ENCODE results near the gene C20orf141.
"Not testable (repeated sequence)": the region's sequence is repeated elsewhere in the genome, so short reads cannot be mapped to it uniquely, and the experiment has no call there.

The C20orf141 gene, protein sequence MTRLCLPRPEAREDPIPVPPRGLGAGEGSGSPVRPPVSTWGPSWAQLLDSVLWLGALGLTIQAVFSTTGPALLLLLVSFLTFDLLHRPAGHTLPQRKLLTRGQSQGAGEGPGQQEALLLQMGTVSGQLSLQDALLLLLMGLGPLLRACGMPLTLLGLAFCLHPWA

DNA sequence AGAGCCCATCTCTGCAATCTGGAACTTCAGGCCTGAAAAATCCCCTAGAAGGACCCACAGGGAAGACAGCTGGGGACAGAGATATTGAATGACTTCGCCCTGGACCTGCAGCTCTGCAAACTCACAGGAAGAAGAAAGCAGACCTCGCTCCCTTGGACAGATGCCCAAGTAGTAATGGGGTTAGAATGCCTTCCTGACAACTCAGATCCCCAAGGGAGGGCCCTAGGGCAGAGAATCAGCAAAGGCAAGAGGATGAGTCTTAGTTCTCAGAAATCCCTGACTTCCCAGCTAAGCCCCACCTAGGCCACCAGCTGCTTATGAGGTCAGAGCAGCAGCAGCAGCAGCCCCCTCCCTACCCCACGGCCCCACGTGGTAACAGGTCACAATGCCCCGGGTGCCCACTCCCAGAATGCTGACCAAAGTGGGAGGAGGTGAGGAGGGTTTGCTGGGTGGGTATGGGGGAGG, at the start of gene C20orf141:
Gene C20orf141, plus strand, starts transcription at position 401 of the 465 bp plus-strand sequence. CDS start 198 bp downstream, outside the sequence.
- DNase-seq (ENCODE audit: insufficient read length, low spot score) (no peak), FAIRE-seq (no peak)

DNA sequence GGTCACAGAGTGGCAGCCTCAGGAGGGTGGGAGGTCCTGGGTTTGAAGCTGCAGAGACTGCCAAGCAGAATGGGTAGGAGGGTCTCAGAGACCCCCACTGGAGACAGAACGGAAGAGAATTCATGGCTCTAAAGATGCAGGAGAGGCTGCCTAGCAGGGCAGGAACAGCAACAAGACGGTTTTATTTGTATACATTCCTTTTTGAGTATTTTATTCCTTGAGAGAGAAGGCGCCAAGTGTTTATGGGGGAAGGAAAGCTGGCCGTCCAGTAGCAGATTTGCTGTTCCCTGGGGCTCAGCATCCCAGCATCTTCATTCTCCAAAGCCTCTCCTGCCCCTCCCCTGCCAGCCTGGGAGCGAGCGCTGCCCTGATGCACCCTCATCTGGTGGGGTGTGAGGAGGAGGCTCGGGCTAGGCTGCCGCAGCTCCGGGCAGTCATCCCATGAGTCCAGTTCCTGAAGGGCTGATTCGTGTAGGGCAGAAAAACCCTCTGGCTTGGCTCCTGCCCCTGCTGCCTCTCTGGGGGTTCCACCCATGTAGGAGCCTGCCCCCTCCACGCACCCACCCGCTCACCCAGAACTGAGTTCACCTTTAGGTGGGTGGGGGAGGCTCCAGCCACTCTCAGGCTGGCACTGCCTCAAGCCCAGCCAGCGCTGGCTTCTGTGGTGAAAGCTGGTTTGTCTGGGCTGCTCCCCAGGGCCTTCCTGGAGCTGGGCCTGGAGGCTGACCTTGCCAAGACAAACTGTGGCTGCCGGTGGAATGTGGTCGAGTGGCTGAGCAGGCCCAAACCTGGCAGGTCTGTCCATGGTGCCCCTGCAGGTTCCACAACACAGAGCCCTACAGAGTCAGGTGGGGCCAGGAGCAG, 46.8 kb upstream of the C20orf141 start:
- DNase-seq (ENCODE audit: insufficient read length, low spot score) (no peak), FAIRE-seq (no peak)

DNA sequence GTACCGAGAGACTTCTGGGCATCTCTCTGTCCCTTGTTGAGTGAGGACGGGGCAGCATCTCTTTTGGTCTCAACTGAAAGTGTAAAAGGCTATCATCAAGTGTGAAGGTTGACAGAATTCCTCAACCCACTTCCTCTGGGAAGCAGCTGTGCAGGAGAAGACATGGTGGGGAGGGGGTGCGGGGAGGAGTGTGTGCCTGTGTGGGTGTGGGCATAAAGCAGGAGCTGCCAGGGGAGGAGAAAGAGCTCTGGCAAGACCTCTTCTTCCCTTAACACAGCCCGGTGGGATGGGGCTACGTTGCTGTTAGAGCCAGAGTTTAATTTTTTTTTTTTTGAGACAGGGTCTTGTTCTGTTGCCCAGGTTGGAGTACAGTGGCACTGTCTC, 46.2 kb upstream of the C20orf141 start:
- no peak for DNase-seq (ENCODE audit: insufficient read length, low spot score)
- no peak for FAIRE-seq

DNA sequence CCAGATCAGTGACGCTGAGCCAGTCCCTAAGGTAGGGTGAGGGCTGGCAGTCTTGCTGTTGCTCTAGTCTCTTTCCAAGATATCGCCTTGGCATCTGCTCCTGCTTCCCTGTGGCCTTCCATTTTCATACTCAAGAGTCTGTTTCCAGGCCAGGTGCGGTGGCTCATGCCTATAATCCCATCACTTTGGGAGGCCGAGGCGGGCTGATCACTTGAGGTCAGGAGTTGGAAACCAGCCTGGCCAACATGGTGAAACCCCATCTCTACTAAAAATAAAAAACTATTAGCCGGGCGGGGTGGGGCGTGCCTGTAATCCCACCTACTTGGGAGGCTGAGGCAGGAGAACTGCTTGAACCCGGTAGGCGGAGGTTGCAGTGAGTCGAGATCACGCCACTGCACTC, 44.7 kb upstream of the C20orf141 start:
- not testable (repeated sequence) for DNase-seq (ENCODE audit: insufficient read length, low spot score); FAIRE-seq

DNA sequence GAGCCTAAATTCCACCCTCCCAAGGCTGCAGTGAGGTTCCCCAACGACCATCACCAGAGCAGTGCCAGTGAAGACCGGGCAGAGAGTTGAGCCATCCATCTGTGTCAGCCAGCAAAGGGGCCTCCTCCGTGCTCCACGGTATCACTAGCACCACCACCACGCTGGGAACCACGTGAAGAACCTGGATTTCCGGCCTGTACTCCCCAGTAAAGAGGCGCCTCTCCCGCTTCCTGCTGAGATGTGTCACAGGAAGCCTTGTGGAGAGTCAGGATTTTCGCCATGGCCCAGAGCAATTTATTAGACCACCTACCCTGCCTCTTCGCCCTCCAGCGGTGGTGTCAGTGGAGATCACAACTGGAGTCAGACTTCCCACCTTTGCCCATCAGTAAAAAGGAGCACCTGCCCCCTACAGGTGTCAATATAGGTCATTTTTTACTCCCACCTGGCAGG, 43.1 kb upstream of the C20orf141 start:
- FAIRE-seq (no peak), DNase-seq (ENCODE audit: insufficient read length, low spot score) (no peak)

DNA sequence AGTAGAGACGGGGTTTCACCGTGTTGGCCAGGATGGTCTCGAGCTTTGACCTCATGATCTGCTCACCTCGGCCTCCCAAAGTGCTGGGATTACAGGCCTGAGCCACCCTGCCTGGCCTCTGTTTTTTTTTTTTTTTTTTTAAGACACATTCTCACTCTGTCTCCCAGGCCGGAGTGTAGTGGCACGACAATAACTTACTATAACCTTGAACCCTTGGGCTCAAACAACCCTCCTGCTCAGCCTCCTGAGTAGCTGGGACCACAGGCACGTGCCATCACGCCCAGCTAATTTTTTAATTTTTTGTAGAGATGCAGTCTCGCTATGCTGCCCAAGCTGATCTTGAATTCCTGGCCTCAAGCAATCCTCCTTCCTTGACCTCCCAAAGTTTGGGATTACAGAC, 41.0 kb upstream of the C20orf141 start:
- FAIRE-seq = no peak
- no peak for DNase-seq (ENCODE audit: insufficient read length, low spot score)

DNA sequence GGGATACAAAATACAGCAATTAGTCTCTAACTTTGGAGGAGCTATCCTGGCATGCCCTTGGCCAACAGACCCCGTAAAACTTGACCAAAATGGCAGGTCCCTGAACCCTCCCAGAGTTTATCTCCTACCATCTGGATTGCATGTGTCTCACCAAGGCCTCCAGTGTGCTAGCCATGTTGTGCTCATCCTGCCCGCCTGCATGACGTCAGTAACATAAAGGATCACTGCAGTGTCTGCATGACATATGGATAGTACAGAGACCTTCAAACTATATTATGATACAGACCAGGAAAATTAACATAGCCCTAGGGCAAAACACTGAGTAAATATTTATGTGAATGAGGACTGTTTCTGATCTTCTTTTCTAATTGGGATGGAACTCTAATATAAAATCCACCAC, 39.6 kb upstream of the C20orf141 start:
- DNase-seq (ENCODE audit: insufficient read length, low spot score) (no peak), FAIRE-seq (no peak)

DNA sequence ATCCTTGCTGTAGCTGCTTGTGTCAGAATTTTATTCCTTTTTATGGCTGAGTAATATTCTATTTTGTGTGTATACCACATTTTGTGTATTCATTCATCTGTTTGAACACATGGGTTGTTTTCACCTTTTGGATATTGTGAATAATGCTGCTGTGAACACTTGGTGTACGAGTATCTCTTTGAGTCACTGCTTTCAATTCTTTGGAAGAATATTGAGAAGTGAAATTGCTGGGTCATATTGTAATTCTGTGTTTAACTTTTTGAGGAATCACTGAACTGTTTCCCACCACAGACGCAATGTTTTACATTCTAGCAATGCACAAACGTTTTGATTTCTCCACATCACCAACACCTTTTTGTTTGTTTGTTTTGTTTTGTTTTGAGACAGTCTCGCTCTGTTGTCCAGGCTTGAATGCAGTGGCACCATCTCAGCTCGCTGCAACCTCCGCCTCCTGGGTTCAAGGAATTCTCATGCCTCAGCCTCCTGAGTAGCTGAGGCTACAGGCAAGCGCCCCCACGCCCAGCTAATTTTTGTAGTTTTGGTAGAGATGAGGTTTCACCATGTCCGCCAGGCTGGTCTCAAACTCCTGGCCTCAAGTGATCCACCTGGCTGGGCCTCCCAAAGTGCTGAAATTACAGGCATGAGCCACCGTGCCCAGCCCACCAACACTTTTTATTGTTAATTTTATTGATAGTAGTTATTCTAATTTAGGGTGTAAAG, 36.0 kb upstream of the C20orf141 start:
- no peak for FAIRE-seq

DNA sequence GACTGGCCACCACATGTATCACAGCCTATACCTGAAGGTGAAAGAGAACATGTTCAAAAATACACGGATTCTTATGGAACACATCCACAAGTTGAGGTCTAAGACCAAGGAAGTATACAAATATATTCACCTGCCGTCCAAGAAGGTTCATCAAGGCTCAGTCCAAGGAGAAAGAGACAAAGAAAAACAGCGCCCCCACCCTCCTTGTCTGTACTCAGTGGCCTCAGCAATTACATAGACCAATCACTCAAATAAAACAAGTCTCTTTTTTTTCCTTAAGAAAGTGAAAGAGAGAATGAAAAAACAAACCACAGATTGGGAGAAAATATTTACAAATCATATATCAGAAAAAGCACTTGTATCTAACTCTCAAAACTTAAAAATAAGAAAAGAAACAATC, 33.8 kb upstream of the C20orf141 start:
- FAIRE-seq (no peak), DNase-seq (ENCODE audit: insufficient read length, low spot score) (no peak)

More for the DNA sequence above, 36.0 kb upstream of the C20orf141 start:
- DNase-seq (ENCODE audit: insufficient read length, low spot score) = no peak

DNA sequence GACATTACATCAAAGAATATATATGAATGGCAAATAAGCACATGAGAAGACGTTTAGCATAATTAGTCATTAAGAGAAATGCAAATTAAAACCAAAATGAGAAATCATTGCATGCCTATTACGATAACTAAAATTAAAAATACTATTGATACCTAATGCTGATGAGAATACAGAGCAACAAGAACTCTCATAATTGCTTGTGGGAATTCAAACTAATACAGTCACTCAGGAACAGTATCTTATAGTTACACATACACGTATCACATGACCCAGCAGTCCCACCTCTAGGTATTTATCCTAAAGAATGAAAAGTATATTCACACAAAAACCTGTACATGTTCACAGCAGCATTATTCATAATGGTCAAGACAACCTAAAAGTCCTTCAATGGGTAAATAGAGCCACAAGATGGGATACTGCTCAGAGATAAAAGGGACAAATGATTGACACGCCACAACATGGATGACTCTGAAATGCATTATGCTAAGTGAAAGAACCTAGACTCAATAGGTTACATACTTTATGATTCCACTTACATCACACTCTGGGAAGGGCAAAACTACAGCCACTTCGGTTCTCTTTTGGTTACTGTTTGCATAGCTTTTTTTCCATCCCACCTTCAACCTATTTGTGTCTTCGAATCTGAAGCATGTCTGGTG, 30.8 kb upstream of the C20orf141 start:
- DNase-seq (ENCODE audit: insufficient read length, low spot score) (no peak), FAIRE-seq (no peak)

DNA sequence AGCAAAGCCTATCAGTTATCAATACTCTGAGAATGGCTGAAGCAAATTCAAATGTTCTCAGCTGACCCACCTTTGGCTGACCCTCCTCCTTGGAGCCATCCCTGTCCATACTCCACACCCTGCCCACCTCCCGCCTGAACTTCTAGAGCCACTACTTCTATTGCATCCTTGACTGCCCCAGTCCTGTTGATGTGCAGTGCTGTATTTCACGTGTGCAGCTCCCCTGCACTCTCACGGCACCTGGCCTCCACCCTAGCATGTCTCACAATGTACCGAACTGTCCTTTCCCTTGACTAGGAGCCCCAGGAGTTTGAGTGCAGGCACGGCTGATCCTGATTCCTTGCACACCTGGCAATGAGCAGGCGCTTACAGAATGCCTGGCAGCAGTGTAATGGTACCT, 21.3 kb upstream of the C20orf141 start:
- FAIRE-seq = no peak
- DNase-seq (ENCODE audit: insufficient read length, low spot score) = no peak

DNA sequence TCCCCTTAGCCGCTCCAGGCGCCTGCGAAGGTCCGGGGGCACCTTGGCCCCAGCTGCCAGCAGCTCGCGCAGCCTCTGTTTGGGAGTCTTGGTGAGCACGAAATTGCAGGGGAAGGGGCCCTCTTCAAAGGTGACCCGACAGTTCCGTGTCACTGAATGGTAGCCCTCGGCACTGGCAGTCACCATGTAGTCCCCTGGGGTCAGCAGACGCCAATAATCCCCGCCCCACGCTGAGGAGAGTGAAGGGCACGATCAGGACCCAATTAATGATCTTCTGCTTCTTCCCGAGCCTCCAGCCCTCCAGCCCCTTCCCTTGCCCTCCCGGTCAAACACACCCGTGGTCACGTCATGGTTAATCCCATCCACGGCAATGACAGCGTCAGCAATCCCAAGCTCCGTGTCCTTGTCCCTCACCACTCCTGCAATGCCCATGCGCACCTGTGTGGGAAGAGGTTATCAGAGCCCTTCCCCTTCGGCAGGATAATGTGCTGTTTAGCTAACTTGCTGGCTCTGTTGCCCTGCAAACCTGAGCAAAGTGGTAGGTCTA, 20.5 kb upstream of the C20orf141 start:
- DNase-seq (ENCODE audit: insufficient read length, low spot score) (no peak), FAIRE-seq (no peak)

DNA sequence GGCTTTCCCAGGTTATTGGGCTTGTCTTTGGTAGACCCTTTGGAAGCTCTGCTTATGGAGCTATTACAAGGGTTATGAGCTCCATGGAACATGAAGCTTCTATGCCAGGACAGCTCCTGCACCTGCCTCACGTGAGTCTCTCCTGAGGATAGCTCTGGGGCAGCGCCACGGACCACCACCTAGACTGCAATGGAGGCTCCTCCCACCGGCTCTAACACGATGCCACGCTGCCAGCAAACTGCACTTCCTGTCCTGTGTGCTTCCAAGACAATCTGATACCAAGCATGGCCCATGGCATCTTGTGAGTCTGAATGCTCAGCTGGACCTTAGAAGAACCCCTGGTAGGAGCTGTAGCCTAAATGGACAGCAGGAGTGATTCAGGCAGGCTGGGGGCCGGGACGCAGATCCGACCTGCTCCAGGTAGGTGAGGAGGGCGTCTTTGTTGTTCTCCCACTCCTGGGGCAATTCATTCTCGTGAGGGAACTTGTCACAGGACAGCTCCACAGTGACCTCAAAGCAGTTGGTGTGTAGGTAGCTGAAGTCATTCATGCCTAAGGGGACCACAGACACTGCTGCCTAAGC, 19.8 kb upstream of the C20orf141 start:
- DNase-seq (ENCODE audit: insufficient read length, low spot score) = no peak

DNA sequence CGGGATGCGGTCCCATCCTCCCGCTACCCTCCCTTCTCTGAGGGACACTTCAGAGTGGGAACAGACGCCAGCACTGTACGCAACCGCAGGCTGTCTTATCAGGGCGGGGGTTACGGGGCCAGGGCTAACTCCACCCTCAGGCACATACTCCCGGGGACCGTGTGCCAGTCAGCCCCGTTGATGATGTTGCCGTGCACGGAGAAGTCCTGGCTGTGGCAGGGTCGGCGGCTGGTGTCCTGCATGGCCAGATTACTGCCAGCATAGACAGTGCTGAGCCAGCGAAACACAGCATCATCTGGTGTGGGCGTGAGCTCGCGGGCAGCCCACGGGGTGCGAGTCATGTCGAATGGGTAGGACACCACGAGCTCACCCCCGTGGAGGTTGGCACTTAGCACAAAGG, 19.3 kb upstream of the C20orf141 start:
- FAIRE-seq = no peak
- no peak for DNase-seq (ENCODE audit: insufficient read length, low spot score)

More for the DNA sequence above, 19.8 kb upstream of the C20orf141 start:
- FAIRE-seq = no peak

DNA sequence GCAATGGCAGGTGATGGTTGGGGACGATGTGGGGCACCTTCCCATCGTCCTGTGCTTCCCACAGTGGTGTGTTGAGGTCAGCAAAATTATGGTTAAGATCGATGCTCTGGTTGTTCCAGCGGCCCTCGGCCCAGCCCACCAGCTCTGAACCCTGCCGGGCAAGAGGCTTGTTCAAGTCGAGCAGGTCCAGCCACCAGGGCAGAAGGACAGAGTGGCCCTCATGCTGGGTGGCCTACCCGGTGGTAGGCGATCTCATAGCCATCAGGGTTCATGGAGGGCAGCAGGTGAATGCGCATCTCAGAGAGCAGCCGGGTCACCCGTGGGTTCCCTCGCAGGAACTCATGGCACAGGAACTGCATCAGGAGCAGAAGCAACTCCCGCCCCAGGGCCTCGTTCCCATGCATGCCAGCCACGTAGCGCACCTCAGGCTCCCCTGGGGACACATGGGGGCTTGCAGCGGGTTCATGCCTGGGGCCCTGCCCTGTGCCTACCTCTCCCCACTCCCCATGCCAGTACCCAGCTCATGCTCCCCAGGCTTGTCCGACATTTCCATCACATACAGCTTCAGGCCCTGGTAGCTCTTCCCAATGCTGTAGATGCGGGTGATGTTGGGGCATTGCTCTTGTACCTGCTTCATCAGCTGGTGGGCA, 18.7 kb upstream of the C20orf141 start:
- FAIRE-seq = no peak

DNA sequence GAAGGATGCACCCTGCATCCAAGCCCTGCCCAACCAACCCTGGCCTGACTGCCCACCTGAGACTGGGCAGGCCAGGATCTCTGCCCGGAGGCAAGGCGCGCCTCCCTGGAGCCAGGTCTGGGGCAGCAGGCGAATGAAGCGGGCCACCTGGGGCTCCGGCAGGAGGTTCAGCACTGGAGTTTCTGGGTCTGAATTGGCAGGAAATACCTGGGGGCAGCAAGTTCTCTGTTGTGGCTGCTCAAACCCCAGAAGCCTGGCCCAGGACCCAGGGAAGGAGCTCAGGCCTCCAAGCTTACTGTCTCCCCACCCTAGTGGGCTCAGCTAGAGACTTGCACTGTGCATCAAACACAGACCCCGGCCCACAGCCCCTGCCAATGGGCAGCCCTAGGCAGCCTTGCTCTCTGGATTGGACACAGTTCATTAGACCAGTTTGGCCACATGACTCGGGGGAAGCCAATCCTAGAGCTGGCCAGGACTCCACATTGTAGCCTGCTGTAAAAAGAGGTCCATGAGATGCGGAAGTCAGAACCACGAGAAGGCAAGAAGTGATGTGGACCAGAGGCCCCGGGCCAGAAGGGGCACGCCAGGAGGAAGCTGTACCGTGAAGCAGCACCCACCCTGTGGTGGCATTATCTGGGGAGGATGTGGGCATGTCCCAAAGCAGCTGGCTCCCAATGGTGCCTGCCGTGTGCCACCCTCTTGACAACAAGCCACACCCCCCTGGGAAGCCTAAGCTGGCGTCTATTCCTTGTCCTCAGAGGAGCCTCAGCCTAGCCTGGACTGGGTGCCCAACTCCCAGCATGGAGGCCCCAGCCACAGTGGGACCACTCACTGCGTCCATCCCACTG, 17.4 kb upstream of the C20orf141 start:
- no peak for DNase-seq (ENCODE audit: insufficient read length, low spot score)
- no peak for FAIRE-seq

More for the DNA sequence above, 18.7 kb upstream of the C20orf141 start:
- no peak for DNase-seq (ENCODE audit: insufficient read length, low spot score)

DNA sequence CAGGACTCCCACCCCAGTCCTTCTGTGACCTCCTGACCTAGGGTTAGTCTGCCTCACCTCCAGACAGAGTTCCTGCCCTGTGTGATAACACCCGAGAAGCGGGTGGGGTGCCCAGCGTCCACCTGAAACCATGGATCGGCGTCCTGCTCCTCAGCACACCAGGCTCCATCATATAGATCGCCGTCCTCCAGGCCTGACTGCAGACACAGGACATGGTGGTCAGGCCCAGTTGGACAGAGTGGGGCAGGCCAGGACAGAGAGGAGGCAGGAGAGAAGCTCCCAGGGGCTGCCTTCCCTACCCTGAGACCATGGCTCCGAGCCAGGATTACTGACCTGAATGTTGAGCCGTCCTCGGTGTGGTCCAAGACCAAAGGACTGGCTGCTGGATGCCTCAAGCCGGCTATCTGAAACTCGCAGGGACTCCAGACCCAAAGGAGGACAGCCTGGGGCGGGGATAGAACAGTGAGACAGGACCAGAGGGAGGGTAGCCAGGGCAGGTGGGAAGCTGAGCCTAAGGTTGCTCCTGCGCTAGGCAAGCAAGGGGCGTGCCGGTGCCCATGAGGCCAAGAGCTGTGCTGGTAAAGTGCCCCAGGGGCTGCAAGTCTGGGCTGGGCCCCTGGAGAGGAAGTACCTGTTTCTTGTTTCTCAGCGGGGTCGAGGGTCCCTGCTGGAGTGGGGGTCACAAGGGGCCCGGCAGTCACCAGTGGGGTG, 16.5 kb upstream of the C20orf141 start:
- no peak for DNase-seq (ENCODE audit: insufficient read length, low spot score)
- no peak for FAIRE-seq

DNA sequence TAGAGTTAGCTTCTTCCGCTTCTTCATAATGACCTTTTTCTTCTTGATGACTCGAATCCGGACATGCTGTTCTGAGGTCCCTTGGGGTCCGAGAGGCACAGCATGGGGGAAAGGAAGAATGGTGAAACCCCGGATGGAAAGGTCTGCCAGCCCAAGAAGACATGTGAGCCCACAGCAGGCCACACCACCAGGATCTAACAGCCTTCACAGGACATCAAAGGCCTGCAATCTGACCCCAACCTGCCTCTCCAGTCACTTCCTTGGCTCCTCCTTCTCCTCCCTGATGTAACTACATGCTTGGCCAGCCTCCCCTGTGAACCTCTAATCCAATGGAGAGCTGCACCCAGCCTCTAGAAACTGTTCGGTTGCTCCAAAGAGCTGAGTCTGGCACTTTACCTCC, 16.0 kb upstream of the C20orf141 start:
- FAIRE-seq = no peak
- no peak for DNase-seq (ENCODE audit: insufficient read length, low spot score)
